C4-2B (cell line): ENCODE measurements around the gene KRT27.
"Not testable (repeated sequence)": the region's sequence is repeated elsewhere in the genome, so short reads cannot be mapped to it uniquely, and the experiment has no call there.

ENCODE experiments used
- H3K27ac ChIP-seq: fragments of 450-650 bp; 2 replicates; pipeline ENCODE4 v1.5.1; 2017
- ZFX ChIP-seq: fragments of 450-650 bp; IDR thresholded peaks from 2 replicates; pipeline ENCODE4 v1.6.1; 2017
- TF ChIP-seq, protein P1 (sequence below): fragments of 450-650 bp; conservative IDR thresholded peaks from 2 replicates; pipeline ENCODE4 v1.5.1; 2017; ENCODE audit warnings: mild to moderate bottlenecking

KRT27 gene

DNA sequence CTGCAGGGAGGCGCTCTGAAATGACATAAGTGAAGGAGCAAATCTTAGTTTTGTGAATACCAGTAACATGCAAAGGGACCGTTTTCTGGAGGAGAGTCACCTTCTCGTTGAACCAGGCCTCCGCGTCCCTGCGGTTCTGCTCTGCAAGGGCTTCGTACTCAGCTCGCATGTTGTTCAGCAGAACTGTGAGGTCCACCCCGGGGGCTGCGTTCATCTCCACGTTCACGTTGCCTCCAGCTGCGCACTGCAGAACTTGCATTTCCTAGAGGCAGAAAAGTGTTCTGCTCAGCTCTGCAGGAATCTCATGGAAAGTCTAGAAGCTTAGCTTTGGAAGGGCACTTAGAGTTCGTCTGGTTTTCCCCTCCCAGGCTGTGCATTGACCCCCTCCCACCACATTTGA lies 31.3 kb downstream of the KRT27 start:
- no peak for TF ChIP-seq ZFX
- TF ChIP-seq, protein P1, sequence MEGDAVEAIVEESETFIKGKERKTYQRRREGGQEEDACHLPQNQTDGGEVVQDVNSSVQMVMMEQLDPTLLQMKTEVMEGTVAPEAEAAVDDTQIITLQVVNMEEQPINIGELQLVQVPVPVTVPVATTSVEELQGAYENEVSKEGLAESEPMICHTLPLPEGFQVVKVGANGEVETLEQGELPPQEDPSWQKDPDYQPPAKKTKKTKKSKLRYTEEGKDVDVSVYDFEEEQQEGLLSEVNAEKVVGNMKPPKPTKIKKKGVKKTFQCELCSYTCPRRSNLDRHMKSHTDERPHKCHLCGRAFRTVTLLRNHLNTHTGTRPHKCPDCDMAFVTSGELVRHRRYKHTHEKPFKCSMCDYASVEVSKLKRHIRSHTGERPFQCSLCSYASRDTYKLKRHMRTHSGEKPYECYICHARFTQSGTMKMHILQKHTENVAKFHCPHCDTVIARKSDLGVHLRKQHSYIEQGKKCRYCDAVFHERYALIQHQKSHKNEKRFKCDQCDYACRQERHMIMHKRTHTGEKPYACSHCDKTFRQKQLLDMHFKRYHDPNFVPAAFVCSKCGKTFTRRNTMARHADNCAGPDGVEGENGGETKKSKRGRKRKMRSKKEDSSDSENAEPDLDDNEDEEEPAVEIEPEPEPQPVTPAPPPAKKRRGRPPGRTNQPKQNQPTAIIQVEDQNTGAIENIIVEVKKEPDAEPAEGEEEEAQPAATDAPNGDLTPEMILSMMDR, result no peak
- no peak overlapping the region for H3K27ac ChIP-seq

DNA sequence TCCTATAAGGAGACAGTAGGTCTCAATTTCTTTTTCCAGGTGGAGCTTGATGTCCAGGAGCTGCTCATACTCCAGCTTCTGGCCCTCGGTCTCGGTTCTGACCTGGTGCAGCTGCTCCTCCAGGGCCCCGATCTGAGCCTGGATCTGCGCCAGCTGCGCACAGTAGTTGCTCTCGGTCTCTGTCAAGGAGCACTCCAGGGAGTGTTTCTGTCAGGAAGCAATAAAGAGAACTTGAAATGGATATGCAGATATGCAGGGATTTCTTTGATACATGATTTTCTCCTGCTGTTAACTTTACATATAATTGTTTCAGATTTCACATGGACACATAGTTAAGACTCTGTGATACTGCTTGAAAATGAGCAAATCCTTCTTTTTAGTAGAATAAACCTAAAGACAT lies 32.0 kb downstream of the KRT27 start:
- H3K27ac ChIP-seq, result no peak overlapping the region

DNA sequence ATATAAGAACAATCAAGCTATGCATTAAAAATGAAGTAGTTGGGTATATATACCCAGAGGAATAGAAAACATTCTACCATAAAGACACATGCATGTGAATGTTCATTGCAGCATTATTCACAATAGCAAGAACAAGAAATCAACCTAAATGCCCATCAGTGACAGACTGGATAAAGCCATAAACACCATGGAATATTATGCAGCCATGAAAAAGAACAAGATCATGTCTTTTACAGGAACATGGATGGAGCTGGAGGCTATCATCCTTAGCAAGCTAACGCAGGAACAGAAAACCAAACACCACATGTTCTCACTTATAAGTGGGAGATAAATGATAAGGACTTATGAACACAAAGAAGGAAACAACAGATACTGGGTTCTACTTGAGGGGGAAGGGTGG lies 33.7 kb downstream of the KRT27 start:
- not testable (repeated sequence) for H3K27ac ChIP-seq

More for the DNA sequence above, 32.0 kb downstream of the KRT27 start:
- no peak for TF ChIP-seq ZFX

DNA sequence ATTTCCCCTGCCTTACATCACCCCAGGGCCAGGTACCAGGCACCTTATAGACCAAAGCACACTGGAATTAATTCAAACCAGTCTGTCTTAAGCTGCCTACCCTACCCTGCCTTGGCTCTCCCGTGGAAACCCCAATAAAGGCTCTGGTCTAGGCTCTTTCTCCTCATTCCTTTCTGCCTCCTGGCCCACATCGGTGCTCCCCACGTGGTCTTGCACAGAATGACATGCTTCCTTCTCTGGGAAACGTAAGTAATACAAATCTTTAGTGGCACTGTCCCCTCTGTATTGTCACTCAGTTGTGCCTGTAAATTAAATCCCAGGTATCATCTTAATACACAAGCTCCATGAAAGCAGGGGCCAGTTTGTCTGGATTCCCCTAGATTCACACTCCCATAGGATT lies 43.8 kb downstream of the KRT27 start:
- no peak overlapping the region for H3K27ac ChIP-seq
- TF ChIP-seq, protein P1, result no peak
- no peak for TF ChIP-seq ZFX

DNA sequence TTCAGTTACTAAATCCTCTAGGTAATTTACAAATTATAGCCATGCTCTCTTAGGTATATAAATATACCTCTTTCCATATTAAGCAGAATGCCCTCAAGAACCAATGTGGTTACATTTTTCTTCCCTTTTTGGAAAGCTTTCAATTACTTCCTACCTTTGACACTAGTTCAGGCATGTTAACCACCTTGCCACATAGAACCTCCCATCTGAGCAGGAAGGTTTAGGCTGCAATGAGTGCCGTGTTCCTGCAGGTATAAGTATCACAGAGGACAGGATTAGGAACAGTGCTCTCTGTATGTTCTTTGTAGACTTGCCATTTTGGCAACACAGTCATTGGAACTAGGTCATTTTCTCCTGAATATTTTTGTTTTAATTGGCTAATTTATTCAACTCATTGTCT lies 47.3 kb downstream of the KRT27 start:
- TF ChIP-seq, protein P1, result no peak
- no peak for TF ChIP-seq ZFX
- no peak overlapping the region for H3K27ac ChIP-seq

DNA sequence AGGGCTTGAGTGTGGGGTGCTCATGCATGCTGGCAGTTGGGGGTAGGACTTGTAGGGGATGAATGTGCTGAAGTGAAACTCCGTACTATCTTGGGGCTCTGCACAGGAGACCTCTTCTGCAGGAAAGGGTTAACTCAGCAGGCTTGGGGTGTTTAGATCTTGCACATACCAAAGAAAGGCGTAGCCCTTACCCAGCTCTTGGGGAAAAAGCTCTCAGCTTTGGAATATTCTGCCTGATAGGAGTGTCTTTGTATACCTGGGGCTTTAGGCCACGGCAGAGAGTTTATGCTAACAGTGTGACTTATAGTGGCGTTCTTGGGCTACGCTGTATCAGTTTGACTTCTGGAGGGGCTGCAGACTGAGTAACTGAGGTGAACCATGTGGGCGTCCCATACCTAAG lies 48.3 kb downstream of the KRT27 start:
- TF ChIP-seq, protein P1, result no peak
- TF ChIP-seq ZFX, result no peak
- no peak overlapping the region for H3K27ac ChIP-seq

DNA sequence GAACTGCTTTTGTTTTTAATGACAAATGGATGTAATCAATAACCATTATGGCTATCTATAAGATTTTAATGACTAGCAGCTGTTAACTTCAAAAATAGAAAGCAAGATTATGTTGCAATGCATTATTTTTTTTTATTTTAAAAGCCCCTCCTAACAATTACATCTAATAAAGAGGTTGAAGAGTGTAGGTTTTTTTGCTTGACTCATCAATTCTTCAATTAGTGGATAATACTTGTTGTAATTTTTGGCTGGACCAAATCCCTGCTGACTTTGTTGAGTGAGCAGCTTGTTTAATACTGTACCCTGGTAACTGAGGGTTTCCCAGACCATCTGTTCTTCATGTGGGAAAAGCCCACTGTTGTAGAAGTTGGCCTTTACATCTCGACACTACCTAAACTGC lies 51.4 kb downstream of the KRT27 start:
- TF ChIP-seq, protein P1, result no peak
- TF ChIP-seq ZFX, result no peak
- no peak overlapping the region for H3K27ac ChIP-seq

DNA sequence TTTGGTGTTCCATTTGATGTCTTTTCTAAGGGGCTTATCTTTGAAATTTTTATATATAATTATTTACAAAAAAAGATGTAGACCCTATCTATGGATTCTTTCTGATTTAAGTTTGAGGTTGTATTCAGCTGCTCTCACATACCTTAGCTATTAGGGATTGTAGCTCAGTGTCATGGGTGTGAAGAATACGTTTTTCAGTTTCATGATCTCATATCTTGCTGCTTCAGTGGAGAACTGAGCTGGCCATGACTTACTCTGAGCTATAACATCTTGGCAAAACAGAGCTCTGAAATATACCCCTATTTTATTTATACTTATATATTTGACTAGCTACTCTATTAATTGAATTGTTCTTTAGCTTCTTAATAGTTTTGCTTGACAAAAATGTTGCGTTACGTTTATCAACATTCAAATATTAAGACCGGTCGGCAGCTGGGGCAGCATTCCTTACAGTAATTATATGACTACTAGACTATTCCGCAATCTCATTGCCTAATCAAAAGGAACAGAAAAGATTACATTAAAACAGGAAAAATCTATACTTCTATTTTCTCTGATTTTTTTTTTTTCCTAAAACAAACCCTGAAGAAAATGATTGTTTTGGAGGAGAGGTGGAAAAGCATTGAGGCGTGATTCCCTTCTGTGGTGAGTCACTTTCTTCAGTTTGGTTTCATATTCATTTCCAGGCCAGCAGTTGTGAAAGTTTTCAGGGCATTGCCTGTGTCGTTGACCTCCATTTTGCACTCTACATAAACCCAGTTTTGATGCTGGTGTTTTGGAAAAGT lies 54.7 kb downstream of the KRT27 start:
- no peak for TF ChIP-seq ZFX
- TF ChIP-seq, protein P1, result no peak
- no peak overlapping the region for H3K27ac ChIP-seq
